HG02884 (cell line): ENCODE measurements around the gene ARIH1.
"Not testable (repeated sequence)": the region's sequence is repeated elsewhere in the genome, so short reads cannot be mapped to it uniquely, and the experiment has no call there.

Source experiments
- ATAC-seq: cut with Tn5 transposase; IDR thresholded peaks from one replicate; pipeline ENCODE4 v1.9.1; 2021; ENCODE audit warnings: mild to moderate bottlenecking, moderate library complexity; ENCODE audit not compliant: unreplicated experiment

Gene ARIH1, protein sequence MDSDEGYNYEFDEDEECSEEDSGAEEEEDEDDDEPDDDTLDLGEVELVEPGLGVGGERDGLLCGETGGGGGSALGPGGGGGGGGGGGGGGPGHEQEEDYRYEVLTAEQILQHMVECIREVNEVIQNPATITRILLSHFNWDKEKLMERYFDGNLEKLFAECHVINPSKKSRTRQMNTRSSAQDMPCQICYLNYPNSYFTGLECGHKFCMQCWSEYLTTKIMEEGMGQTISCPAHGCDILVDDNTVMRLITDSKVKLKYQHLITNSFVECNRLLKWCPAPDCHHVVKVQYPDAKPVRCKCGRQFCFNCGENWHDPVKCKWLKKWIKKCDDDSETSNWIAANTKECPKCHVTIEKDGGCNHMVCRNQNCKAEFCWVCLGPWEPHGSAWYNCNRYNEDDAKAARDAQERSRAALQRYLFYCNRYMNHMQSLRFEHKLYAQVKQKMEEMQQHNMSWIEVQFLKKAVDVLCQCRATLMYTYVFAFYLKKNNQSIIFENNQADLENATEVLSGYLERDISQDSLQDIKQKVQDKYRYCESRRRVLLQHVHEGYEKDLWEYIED

GRCh38 chr15:72473614-72474465 is at the start of gene ARIH1:
ARIH1 (plus strand) TSS chr15:72474330; CDS start chr15:72474640, 310 bp downstream.
- ATAC-seq, result peak; percentile 74

GRCh38 chr15:72426753-72427152 is 47.4 kb upstream of the ARIH1 start:
- ATAC-seq, result no peak

- no peak for ATAC-seq
These were observed 36.3 kb upstream of the ARIH1 start for GRCh38 chr15:72437650-72438316.

DNA sequence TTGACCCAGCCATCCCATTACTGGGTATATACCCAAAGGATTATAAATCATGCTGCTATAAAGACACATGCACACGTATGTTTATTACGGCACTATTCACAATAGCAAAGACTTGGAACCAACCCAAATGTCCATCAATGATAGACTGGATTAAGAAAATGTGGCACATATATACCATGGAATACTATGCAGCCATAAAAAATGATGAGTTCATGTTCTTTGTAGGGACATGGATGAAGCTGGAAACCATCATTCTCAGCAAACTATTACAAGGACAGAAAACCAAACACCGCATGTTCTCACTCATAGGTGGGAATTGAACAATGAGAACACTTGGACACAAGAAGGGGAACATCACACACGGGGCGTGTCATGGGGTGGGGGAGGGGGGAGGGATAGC is 31.3 kb upstream of the ARIH1 start:
- not testable (repeated sequence) for ATAC-seq

GRCh38 chr15:72445426-72445825 is 28.7 kb upstream of the ARIH1 start:
- ATAC-seq, result no peak

- ATAC-seq, result no peak
These were observed 23.3 kb upstream of the ARIH1 start for GRCh38 chr15:72450805-72451204.

- no peak for ATAC-seq
These were observed 22.9 kb upstream of the ARIH1 start for GRCh38 chr15:72451224-72451623.

DNA sequence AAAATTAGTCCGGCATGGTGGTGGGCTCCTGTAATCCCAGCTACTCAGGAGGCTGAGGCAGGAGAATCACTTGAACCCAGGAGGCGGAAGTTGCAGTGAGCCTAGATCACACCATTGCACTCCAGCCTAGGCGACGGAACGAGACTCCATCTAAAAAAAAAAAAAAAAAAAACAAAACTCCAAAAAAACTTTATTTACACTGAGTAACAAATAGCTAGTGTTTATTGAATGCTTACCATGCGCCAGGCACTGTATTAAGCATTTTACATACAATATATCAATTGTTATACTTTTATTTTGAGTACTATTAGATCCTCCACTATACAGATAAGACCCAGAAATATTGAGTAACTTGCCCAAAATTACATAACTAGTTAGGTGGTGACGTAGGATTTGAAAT is 17.4 kb upstream of the ARIH1 start:
- ATAC-seq, result no peak

- no peak for ATAC-seq
These were observed 13.7 kb upstream of the ARIH1 start for GRCh38 chr15:72460402-72460801.

- ATAC-seq, result no peak
These were observed 10.4 kb upstream of the ARIH1 start for GRCh38 chr15:72463702-72464101.

DNA sequence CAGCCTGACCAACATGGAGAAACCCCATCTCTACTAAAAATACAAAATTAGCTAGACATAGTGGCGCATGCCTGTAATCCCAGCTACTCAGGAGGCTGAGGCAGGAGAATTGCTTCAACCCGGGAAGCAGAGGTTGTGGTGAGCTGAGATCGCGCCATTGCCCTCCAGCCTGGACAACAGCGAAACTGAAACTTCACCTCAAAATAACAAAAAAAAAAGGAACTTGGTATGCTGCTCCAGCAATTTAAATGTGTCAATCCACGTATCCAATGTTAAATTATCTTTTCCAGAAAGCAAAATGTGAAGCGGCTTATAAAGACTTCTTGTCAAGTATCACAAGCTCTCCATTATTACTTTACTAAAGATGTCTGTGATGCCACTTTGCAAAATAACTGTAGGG is 9.9 kb upstream of the ARIH1 start:
- ATAC-seq, result no peak

GRCh38 chr15:72468103-72468502 is 6.0 kb upstream of the ARIH1 start:
- ATAC-seq, result no peak

DNA sequence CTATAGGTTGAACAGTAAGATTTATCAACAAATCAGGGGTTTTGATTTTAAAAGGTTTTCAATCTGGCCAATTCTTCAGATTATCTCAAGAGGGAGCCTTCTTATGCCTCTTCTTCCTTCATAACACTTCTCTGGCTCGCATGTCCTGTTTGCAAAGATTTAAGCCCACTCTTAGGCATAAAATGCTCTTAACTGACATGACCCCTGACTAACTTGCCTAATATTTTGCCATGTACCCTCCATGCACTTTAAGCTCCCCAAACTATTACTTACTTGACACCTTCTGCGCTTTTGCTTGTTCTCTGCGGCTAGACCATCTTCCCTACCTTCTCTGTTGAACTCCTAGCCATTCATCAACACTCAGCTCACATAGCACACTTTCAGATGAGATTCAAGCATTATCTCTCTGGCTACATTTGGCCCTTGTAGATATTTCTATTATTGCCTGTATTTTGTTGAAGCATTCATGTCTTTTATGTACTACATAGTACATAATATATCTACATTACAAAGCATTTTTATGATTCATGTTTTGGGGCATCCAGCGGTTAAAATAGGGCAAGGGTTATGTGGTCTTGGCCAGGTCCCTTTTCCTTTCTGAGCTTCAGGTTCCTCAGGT is 1.0 kb upstream of the ARIH1 start:
- no peak for ATAC-seq

- peak; percentile 9 for ATAC-seq
These were observed 359 bp downstream of the ARIH1 start for GRCh38 chr15:72474466-72474911.

- peak; percentile 26 for ATAC-seq
These were observed 940 bp downstream of the ARIH1 start for GRCh38 chr15:72474912-72475628.

DNA sequence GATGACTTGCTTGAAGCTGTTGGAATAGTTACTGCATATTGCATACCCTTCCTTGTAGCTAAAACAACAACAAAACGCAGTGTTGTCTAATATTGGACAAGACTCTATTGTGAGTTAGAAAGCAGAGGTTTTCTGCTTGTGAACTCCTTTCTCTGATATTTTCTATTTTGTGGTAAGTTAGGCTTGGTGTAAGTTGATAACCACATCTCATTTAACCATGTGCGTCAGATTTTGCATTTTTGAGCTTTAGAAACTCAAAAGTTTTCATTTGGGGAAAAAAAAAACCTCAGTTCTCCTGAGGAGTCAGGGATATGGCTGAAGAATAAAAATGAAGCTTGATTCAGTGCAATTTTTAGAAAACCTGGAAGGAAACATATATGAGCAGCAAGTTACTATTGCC is 1.5 kb downstream of the ARIH1 start:
- no peak for ATAC-seq

DNA sequence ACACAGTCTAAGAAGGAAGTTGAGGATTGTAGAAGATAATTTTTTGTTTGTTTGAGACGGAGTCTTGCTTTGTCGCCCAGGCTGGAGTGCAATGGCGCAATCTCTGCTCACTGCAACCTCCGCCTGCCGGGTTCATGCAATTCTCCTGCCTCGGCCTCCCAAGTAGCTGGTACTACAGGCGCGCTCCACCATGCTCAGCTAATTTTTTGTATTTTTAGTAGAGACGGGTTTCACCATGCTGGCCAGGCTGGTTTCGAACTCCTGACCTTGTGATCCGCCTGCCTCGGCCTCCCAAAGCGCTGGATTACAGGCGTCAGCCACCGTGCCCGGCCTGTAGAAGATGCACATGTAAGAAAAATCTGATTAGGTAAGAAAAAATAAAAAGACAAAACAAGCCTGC is 2.2 kb downstream of the ARIH1 start:
- not testable (repeated sequence) for ATAC-seq

- ATAC-seq, result no peak
These were observed 7.0 kb downstream of the ARIH1 start for GRCh38 chr15:72481015-72481659.

GRCh38 chr15:72482275-72482674 is 8.1 kb downstream of the ARIH1 start:
- no peak for ATAC-seq
